ENCODE data around the gene NLE1.

- TF ChIP-seq CTCF (conservative IDR thresholded peaks at IDR 0.05; ENCODE audit: low read length): no peak
- TF ChIP-seq EZH2phosphoT487 (IDR thresholded peaks at IDR 0.05; ENCODE audit: borderline replicate concordance): no peak
Measured at GRCh38 chr17:35155246-35155645, 13.1 kb upstream of the NLE1 start.

Measured in Loucy (cell line).